Measurements from ENCODE around the gene DPP4. TPM values are rescaled to one million over a fixed set of nuclear protein-coding genes. Genes with fewer than 3 reads are reported as not detected.
"Not testable (repeated sequence)": the region's sequence is repeated elsewhere in the genome, so short reads cannot be mapped to it uniquely, and the experiment has no call there.

The DPP4 gene
- total RNA-seq, 4 donors from 2014 or later, result 1.6 to 6.7 (median 3.2) TPM

GRCh38 chr2:162056796-162057399 is 17.1 kb downstream of the DPP4 start:
- WGBS, 2 donors (ENCODE audit: low coverage in 1 of 2), result 57 to 75% methylated on average over 1 to 2 of the region's 2 CpGs
- H3K4me1 ChIP-seq, result no peaks in the 10 kb centered on the region
- H3K4me3 ChIP-seq, result no peak overlapping the region
- H3K27ac ChIP-seq, result no peak overlapping the region
- H3K36me3 ChIP-seq, result no peaks in the 10 kb centered on the region
- H3K27me3 ChIP-seq, result no peaks in the 10 kb centered on the region
- no peak for TF ChIP-seq POLR2AphosphoS5 (IDR thresholded peaks at IDR 0.05)
- peaks cover 0 to 18% (median 0%) of the 10 kb centered on the region in 3 donors for H3K9me3 ChIP-seq
- no peak for ATAC-seq

- no peak for ATAC-seq
These were observed 20.2 kb downstream of the DPP4 start for GRCh38 chr2:162053808-162054155.

GRCh38 chr2:162053066-162053807 is 20.8 kb downstream of the DPP4 start:
- no peak for TF ChIP-seq EP300 (IDR thresholded peaks at IDR 0.05)
- no peak for TF ChIP-seq POLR2A (IDR thresholded peaks at IDR 0.05)
- no peak for TF ChIP-seq POLR2AphosphoS5 (IDR thresholded peaks at IDR 0.05)
- TF ChIP-seq CTCF (IDR thresholded peaks at IDR 0.05), result no peak
- ATAC-seq, result no peak
- H3K27ac ChIP-seq, result no peak overlapping the region
- 74 to 88% methylated on average over 3 to 6 of the region's 6 CpGs for WGBS, 2 donors (ENCODE audit: low coverage in 1 of 2)
- no peaks in the 10 kb centered on the region for H3K4me1 ChIP-seq
- H3K4me3 ChIP-seq, result no peak overlapping the region
- H3K36me3 ChIP-seq, result no peaks in the 10 kb centered on the region
- H3K27me3 ChIP-seq, result no peaks in the 10 kb centered on the region
- H3K9me3 ChIP-seq, result peaks cover 0 to 18% (median 0%) of the 10 kb centered on the region in 3 donors

More at GRCh38 chr2:162053808-162054155, 20.2 kb downstream of the DPP4 start:
- no CpG with 5 or more reads among the region's 4 CpGs for WGBS, 2 donors (ENCODE audit: low coverage in 1 of 2)
- no peak for TF ChIP-seq POLR2AphosphoS5 (IDR thresholded peaks at IDR 0.05)
- no peak for TF ChIP-seq CTCF (IDR thresholded peaks at IDR 0.05)
- TF ChIP-seq EP300 (IDR thresholded peaks at IDR 0.05), result no peak
- TF ChIP-seq POLR2A (IDR thresholded peaks at IDR 0.05), result no peak
- H3K27me3 ChIP-seq, result no peaks in the 10 kb centered on the region
- H3K4me3 ChIP-seq, result no peak overlapping the region
- H3K9me3 ChIP-seq, result peaks cover 0 to 18% (median 0%) of the 10 kb centered on the region in 3 donors
- H3K27ac ChIP-seq, result no peak overlapping the region
- H3K36me3 ChIP-seq, result no peaks in the 10 kb centered on the region
- no peaks in the 10 kb centered on the region for H3K4me1 ChIP-seq

GRCh38 chr2:162050513-162050961 is 23.5 kb downstream of the DPP4 start:
- H3K27me3 ChIP-seq, result no peaks in the 10 kb centered on the region
- 64 to 89% methylated on average over 4 to 6 of the region's 8 CpGs for WGBS, 2 donors (ENCODE audit: low coverage in 1 of 2)
- no peak for ATAC-seq
- no peaks in the 10 kb centered on the region for H3K36me3 ChIP-seq
- no peaks in the 10 kb centered on the region for H3K9me3 ChIP-seq
- TF ChIP-seq CTCF (IDR thresholded peaks at IDR 0.05) (no peak), EP300 (IDR thresholded peaks at IDR 0.05) (no peak), POLR2A (IDR thresholded peaks at IDR 0.05) (no peak), POLR2AphosphoS5 (IDR thresholded peaks at IDR 0.05) (no peak)
- no peak overlapping the region for H3K27ac ChIP-seq
- H3K4me1 ChIP-seq, result no peaks in the 10 kb centered on the region
- H3K4me3 ChIP-seq, result no peak overlapping the region

GRCh38 chr2:162049089-162049488 is 24.9 kb downstream of the DPP4 start:
- H3K27ac ChIP-seq, ATAC-seq, H3K4me1 ChIP-seq, H3K4me3 ChIP-seq, H3K9me3 ChIP-seq, H3K36me3 ChIP-seq, H3K27me3 ChIP-seq: not testable (repeated sequence)
- 96 to 100% methylated on average over 2 to 3 of the region's 3 CpGs for WGBS, 2 donors (ENCODE audit: low coverage in 1 of 2)

- Histone ChIP-seq H3K4me3 (no peak overlapping the region), H3K4me1 (no peaks in the 10 kb centered on the region), H3K9me3 (no peaks in the 10 kb centered on the region), H3K36me3 (no peaks in the 10 kb centered on the region), H3K27me3 (no peaks in the 10 kb centered on the region), H3K27ac (no peak overlapping the region)
- TF ChIP-seq POLR2AphosphoS5 (IDR thresholded peaks at IDR 0.05) (no peak), POLR2A (IDR thresholded peaks at IDR 0.05) (no peak), CTCF (IDR thresholded peaks at IDR 0.05) (no peak), EP300 (IDR thresholded peaks at IDR 0.05) (no peak)
- WGBS, 2 donors (ENCODE audit: low coverage in 1 of 2), result 70 to 88% methylated on average over 2 to 4 of the region's 4 CpGs
- ATAC-seq, result no peak
These were observed 29.4 kb downstream of the DPP4 start for GRCh38 chr2:162044586-162044985.
